GM12875 (cell line): ENCODE results near the gene EVL.
"Not testable (repeated sequence)": the region's sequence is repeated elsewhere in the genome, so short reads cannot be mapped to it uniquely, and the experiment has no call there.

Experiments used
- H3K4me3 ChIP-seq: one replicate; pipeline ENCODE4 v1.5.1; 2011; ENCODE audit warnings: low read depth, low read length, control low read depth
- CTCF ChIP-seq: IDR thresholded peaks from 2 replicates; pipeline ENCODE4 v1.5.1; 2011; ENCODE audit warnings: low read depth, mild to moderate bottlenecking, control low read depth, inconsistent platforms, low read length, moderate library complexity, borderline replicate concordance; ENCODE audit not compliant: insufficient read depth

EVL gene

GRCh38 chr14:100170880-100171279 lies 105.7 kb downstream of the EVL start:
- no peak for TF ChIP-seq CTCF
- H3K4me3 ChIP-seq = no peak overlapping the region

GRCh38 chr14:100172811-100173210 lies 107.6 kb downstream of the EVL start:
- no peak overlapping the region for H3K4me3 ChIP-seq
- no peak for TF ChIP-seq CTCF

- no peak overlapping the region for H3K4me3 ChIP-seq
- TF ChIP-seq CTCF = 0 out of 2 replicates have a peak, but pooled peaks have one; percentile 4
Observed at GRCh38 chr14:100173353-100173752, 108.1 kb downstream of the EVL start.

- no peak overlapping the region for H3K4me3 ChIP-seq
- no peak for TF ChIP-seq CTCF
Observed at GRCh38 chr14:100176811-100177327, 111.6 kb downstream of the EVL start.

- TF ChIP-seq CTCF = no peak
Observed at GRCh38 chr14:100178691-100179090, 113.5 kb downstream of the EVL start.

GRCh38 chr14:100180671-100181070 lies 115.4 kb downstream of the EVL start:
- not testable (repeated sequence) for H3K4me3 ChIP-seq

More at GRCh38 chr14:100178691-100179090, 113.5 kb downstream of the EVL start:
- no peak overlapping the region for H3K4me3 ChIP-seq

GRCh38 chr14:100181876-100182551 lies 116.8 kb downstream of the EVL start:
- not testable (repeated sequence) for H3K4me3 ChIP-seq

GRCh38 chr14:100187247-100187833 lies 122.1 kb downstream of the EVL start:
- H3K4me3 ChIP-seq = no peak overlapping the region
- TF ChIP-seq CTCF = no peak
